T-helper 2 cell (primary cell): ENCODE results near the gene IER3IP1.
"Not testable (repeated sequence)": the region's sequence is repeated elsewhere in the genome, so short reads cannot be mapped to it uniquely, and the experiment has no call there.

Experiments used
- DNase-seq, 5 experiments: peaks; one replicate each; pipeline versions ENCODE4 v3.0.0 to v3.0.0-alpha.2; 2012 to 2022
- total RNA-seq, 2 donors: gene quantifications; one replicate each; lab custom pipeline; 2026; lab: John Stamatoyannopoulos, UW

IER3IP1 gene
- total RNA-seq, result 4.7 to 11.8 reads per million in 2 donors

DNA sequence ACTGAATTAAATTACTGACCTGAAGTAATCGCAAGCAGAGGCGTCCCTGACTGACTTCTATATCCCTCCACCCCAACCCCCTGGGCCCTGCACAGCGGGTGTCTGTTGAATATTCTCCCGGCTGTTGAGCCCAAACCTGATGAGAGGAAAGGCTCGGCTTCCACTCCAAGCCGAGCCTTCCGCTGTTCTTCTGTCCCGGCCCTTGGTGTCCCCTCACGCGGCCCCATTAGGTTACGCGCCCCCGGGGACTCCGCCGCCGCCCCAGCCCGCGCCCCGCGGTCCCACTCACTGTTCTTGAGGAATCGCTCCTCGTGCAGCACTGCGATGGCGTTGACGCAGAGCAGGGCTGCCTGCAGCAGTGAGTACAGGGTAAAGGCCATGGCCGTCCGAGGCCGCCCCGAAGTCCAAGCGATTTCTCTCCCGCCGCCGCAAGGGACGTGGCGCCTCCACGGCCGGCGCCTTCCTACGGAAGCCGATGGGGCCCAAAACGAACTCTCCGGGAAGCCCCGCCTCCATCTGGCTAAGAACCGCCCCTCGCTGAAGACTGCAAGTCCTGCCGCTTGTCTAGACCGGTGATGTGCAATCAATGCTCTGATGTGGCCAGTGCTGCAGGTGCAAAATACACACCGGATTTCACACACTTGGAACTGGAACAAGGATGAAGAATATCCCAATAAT, at the start of gene IER3IP1:
IER3IP1 (minus strand) TSS at position 467 of the 678 bp plus-strand sequence; CDS start at position 380, 87 bp downstream.
- DNase-seq, result peak; percentile 65 to 90 (median 79)

GRCh38 chr18:47215554-47216138, 39.5 kb upstream of the IER3IP1 start:
- peak in 1 of 5 experiments; percentile 48 for DNase-seq

GRCh38 chr18:47209171-47209570, 33.0 kb upstream of the IER3IP1 start:
- no peak for DNase-seq

- DNase-seq, result no peak
These were observed 30.9 kb upstream of the IER3IP1 start for GRCh38 chr18:47206945-47207637.

- peak in 3 of 5 experiments; percentile 2 to 32 (median 16) for DNase-seq
These were observed 28.9 kb upstream of the IER3IP1 start for GRCh38 chr18:47204908-47205522.

DNA sequence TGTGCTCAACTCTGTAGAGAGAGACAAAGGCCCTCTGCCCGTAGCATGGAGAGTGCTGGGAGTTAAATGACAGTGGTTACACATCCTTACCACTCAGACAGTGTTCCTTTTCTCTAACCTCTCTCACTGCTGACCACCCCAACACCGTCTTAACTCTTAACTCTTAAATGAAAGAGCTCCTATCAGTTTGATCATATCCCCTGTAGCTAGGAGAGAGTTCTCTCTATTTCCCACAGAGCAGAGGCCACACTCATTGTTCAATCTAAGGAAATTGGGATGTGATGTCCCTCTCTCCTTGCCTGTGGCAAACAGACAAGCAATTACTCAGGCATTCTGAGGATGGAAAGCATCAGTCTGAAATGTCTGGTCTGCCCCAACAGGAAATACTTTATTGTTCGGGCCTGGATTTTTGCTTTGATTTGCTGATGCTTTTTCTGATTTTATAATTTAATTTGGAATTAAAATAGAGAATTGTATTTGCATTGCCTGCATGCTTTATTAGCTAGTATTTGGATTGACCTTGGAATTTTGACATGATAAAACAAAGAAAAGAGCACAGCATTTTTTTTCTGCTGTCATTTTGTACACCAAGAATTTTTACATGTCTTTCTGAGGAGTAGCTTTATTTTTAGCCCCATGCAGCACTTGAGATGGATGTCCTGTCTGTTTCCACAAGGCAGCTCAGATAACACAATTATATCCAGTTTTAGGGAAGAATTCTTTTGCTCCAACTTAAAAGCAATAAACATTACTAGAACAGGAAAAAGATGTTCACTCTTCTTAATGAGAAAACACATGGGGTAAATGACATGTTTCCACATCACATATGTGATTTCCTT, 27.7 kb upstream of the IER3IP1 start:
- DNase-seq, result no peak

GRCh38 chr18:47195961-47196360, 19.8 kb upstream of the IER3IP1 start:
- DNase-seq, result not testable (repeated sequence)

DNA sequence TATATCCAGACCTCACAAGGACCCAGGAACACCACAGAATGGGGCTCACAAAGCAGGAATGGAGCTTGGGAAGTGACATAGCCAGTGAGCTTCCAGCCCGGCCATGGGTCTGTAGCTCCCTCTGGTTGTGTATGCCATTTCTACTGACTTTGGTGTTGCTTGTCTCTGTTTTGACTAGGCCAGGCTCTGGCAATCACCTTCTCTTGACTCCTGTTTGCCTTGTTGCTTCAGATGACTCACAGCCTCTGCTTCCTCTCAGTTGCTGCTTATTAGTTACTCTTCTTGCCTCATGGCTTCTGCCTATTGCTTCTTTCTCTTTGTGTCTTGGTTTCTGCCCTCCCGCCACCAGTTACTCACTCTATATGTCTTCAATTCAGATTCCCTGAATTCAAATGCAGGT, 15.8 kb upstream of the IER3IP1 start:
- DNase-seq, result no peak

GRCh38 chr18:47187721-47188120, 11.6 kb upstream of the IER3IP1 start:
- DNase-seq, result no peak

DNA sequence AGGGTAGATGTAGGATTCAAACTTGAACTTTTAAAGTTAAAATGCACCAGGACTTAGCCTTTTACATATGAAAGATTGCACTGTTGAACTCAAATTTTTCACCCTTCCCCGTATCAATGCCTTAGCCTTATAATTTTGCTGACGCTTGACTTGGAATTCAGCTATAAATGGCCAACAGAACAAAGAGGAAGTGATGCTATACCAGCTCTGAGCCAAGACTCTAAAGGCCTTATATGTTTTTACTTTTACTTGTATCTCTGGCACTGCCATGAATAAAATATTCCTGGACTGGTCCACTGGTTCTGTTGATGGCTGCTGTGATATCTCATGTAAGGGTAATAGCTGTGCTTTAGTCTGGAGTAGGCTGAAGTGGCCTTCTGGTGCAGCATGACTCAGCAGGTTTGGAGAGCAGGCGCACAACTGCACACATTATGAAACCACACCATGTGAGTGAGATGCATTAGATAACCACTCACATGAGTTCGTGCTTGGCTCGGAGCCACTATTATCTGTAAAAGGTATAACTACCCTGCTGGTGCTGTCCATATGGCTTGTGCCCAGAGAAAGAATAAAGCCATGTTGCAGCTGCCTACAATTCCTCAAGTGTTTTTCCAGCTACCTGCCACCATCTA, 8.4 kb upstream of the IER3IP1 start:
- DNase-seq, result peak in 1 of 5 experiments; percentile 68

DNA sequence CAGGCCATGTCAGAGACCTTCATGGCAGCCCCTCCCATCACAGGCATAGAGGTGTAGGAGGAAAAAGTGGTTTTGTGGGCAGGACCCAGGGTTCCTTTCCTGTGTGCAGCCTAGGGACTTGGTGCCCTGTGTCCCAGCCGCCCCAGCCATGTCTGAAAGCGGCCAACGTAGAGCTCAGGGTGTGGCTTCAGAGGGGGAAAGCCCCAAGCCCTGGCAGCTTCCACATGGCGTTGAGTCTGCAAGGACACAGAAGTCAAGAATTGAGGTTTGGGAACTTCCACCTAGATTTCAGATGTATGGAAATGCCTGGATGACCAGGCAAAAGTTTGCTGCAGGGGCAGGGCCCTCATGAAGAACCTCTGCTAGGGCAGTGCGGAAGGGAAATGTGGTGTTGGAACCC, 6.0 kb upstream of the IER3IP1 start:
- DNase-seq, result not testable (repeated sequence)

- DNase-seq, result no peak
These were observed 4.6 kb upstream of the IER3IP1 start for GRCh38 chr18:47180765-47181164.

- DNase-seq, result no peak
These were observed 3.4 kb upstream of the IER3IP1 start for GRCh38 chr18:47179520-47179919.

GRCh38 chr18:47175283-47175897, 774 bp downstream of the IER3IP1 start:
- peak in 1 of 5 experiments; percentile 21 for DNase-seq

DNA sequence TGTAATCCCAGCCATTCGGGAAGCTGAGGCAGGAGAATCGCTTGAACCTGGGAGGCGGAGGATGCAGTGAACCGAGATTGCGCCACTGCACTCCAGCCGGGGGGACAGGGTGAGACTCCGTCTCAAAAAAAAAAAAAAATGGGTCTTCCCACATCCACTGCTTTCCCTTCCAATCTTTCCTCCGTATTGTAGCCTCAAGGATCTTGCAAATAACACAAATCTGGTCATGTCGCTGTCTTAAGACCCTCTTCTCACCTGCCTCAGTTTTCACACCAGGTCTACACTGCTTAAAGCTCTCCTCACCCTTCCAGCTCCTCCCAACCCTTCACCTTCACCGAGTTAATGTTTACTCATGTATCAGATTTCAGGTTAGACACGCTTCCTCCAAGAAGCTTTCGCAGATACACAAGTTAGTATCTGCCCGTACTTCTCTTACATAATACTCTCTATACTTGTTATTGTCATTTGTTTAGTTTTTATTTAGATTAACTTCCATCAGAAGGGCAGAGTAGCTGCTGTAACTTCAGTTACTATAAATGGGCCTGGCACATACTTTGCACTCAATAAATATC, 1.5 kb downstream of the IER3IP1 start:
- DNase-seq, result no peak

DNA sequence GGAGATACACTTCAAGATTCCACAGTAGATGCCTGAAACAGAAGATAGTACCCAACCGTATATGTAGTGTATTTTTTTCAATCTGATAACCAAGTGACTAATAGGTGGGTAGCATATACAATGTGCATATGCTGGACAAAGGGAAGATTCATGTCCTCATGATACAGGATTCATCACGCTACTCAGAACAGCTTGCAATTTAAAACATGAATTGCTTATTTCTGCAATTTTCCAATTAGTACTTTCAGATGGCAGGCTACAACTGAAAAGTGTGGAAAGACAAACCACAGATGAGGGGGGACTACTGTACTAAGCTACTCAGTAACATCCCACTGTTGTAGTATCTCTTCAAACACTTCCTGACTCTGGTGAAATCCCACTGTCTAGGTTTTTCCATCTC, 3.7 kb downstream of the IER3IP1 start:
- DNase-seq, result no peak

DNA sequence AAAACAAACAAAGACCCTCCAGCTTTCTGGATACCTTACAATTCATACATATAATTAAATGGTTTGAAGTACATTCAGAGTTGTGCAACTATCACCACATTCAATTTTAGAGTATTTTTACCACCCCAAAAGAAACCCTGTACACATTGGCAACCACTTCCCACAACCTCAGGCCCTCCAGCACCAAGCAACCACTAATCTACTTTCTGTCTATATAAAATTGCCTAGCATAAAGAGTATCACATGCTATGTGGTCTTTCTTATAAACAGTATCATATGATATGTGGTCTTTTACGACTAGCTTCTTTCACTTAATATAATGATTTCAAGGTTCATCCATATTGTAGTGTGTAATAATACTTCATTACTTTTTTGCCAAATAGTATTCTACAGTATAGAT, 7.3 kb downstream of the IER3IP1 start:
- DNase-seq, result peak in 1 of 5 experiments; percentile 51

- DNase-seq, result no peak
These were observed 7.7 kb downstream of the IER3IP1 start for GRCh38 chr18:47168509-47168908.

GRCh38 chr18:47166294-47166693, 9.9 kb downstream of the IER3IP1 start:
- DNase-seq, result no peak

- peak in 1 of 5 experiments; percentile 10 for DNase-seq
These were observed 12.9 kb downstream of the IER3IP1 start for GRCh38 chr18:47163241-47163640.

DNA sequence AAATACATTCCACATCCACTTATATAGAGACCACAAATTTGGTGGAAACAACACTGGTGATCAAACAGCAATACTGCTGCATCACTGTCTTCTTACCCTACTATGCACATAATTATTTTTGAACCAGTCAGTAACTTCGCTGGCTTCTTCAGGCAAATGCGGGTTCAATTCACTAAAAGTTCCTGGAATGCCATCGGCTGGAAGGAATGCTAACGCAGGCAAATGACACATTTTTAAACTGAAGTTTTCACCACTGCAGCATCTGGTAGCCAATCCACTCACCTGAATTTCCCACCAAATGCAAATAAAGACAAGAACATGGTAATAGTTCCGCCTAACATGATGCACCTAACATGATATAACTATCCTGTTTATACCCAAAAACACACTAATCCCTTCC, 15.9 kb downstream of the IER3IP1 start:
- no peak for DNase-seq
